Endothelial cell of umbilical vein (primary cell): ENCODE data around the gene STRA8. TPM values are rescaled to one million over a fixed set of nuclear protein-coding genes. Genes with fewer than 3 reads are reported as not detected.

ENCODE experiments used
- BruUV-seq: library from RNA; stranded (reverse); fragments of 400-500 nt; replicated peaks from 2 replicates; lab custom pipeline; 2021; lab: Mats Ljungman, UMichigan
- CTCF ChIA-PET: fragments of 300-600, 350-600 bp; sonication (Branson Sonifier 250); formaldehyde crosslinking; loops from one replicate; lab custom pipeline; 2021; ENCODE audit warnings: antibody characterized with exemption, inconsistent platforms; lab: Charles Lee
- POLR2A ChIA-PET: fragments of 300-600, 350-600 bp; sonication (Branson Sonifier 250); formaldehyde crosslinking; loops from one replicate; lab custom pipeline; 2021; ENCODE audit warnings: antibody characterized with exemption, inconsistent platforms; lab: Charles Lee
- DNase-seq: peaks from one replicate; pipeline ENCODE4 v3.0.0-alpha.2; 2011; ENCODE audit warnings: low read depth, low spot score
- FAIRE-seq: peaks from 2 replicates; lab custom pipeline; 2011; peaks lifted over from hg19 to GRCh38; lab: Jason Lieb, UNC
- H2AFZ ChIP-seq: 2 replicates; pipeline ENCODE4 v1.6.0; 2012; ENCODE audit warnings: low read depth, low read length, control low read depth, inconsistent platforms
- H3K27ac ChIP-seq: 2 replicates; pipeline ENCODE4 v1.5.1; 2011; ENCODE audit warnings: low read depth, mild to moderate bottlenecking, control low read depth, low read length, moderate library complexity; ENCODE audit not compliant: insufficient read depth
- H3K27me3 ChIP-seq, 2 experiments: 2 replicates each; pipeline versions ENCODE4 v1.6.0 to v1.6.1; 2011; ENCODE audit warnings: low read length in 2 of 2, mixed read lengths in 1 of 2; ENCODE audit not compliant: control insufficient read depth in 2 of 2, insufficient read depth in 2 of 2
- H3K36me3 ChIP-seq, 2 experiments: 2 replicates in 1 of 2; 3 replicates in 1 of 2; pipeline ENCODE4 v1.5.1; 2011; ENCODE audit warnings: low read length in 2 of 2, mild to moderate bottlenecking in 1 of 2, moderate library complexity in 1 of 2; ENCODE audit not compliant: control insufficient read depth in 2 of 2, insufficient read depth in 2 of 2; ENCODE audit errors: extremely low read depth in 1 of 2
- H3K4me1 ChIP-seq: 3 replicates; pipeline ENCODE4 v1.5.1; 2011; ENCODE audit warnings: mild to moderate bottlenecking, low read length; ENCODE audit not compliant: control insufficient read depth, insufficient read depth; ENCODE audit errors: extremely low read depth
- H3K4me2 ChIP-seq: 2 replicates; pipeline ENCODE4 v1.6.1; 2011; ENCODE audit warnings: low read length, control low read depth, mixed read lengths; ENCODE audit not compliant: insufficient read depth
- H3K4me3 ChIP-seq, 3 experiments: fragments of 200-600 bp in 1 of 3; sonication (generic), shearing (Covaris generic) in 1 of 3; replicated peaks in 1 of 3; 2 replicates each; pipeline ENCODE4 v1.5.1; 2011 to 2016; ENCODE audit warnings: control low read depth in 3 of 3, low read length in 3 of 3, mild to moderate bottlenecking in 2 of 3, inconsistent platforms in 1 of 3, low read depth in 1 of 3, moderate library complexity in 1 of 3; ENCODE audit not compliant: insufficient read depth in 1 of 3
- H3K79me2 ChIP-seq: 2 replicates; pipeline ENCODE4 v1.6.0; 2012; ENCODE audit warnings: low read length, inconsistent platforms; ENCODE audit not compliant: control insufficient read depth, insufficient read depth
- H3K9ac ChIP-seq: replicated peaks from 2 replicates; pipeline ENCODE3; 2011; ENCODE audit warnings: low read length, control low read depth; ENCODE audit not compliant: insufficient read depth; ENCODE audit errors: extremely low read depth
- H3K9me1 ChIP-seq: replicated peaks from 3 replicates; pipeline ENCODE4 v1.6.0; 2011; ENCODE audit warnings: mild to moderate bottlenecking, low read length; ENCODE audit not compliant: control insufficient read depth, insufficient read depth; ENCODE audit errors: extremely low read depth
- H3K9me3 ChIP-seq: replicated peaks from 2 replicates; pipeline ENCODE4 v1.5.1; 2012; ENCODE audit warnings: low read length, inconsistent platforms; ENCODE audit not compliant: control insufficient read depth, insufficient read depth
- H4K20me1 ChIP-seq: replicated peaks from 2 replicates; pipeline ENCODE3; 2011; ENCODE audit warnings: mild to moderate bottlenecking, low read length; ENCODE audit not compliant: control insufficient read depth, insufficient read depth; ENCODE audit errors: extremely low read depth
- CTCF ChIP-seq, 2 donors: IDR thresholded peaks; 1 replicate in 1 of 2; 2 replicates in 1 of 2; pipeline ENCODE4 v1.5.1; 2011; ENCODE audit warnings: low read length in 2 of 2, mild to moderate bottlenecking in 2 of 2, moderate library complexity in 2 of 2, control low read depth in 1 of 2, inconsistent platforms in 1 of 2, low read depth in 1 of 2; ENCODE audit not compliant: insufficient read depth in 1 of 2; ENCODE audit errors: extremely low read depth in 1 of 2
- EZH2 ChIP-seq: IDR thresholded peaks from 2 replicates; pipeline ENCODE4 v1.6.1; 2012; ENCODE audit warnings: borderline replicate concordance, low read depth, mild to moderate bottlenecking, moderate library complexity, low read length, inconsistent platforms; ENCODE audit not compliant: severe bottlenecking
- FOS ChIP-seq: IDR thresholded peaks from 2 replicates; pipeline ENCODE4 v1.6.1; 2011; ENCODE audit warnings: mild to moderate bottlenecking, low read length, moderate library complexity, borderline replicate concordance; ENCODE audit not compliant: insufficient read depth
- GATA2 ChIP-seq: IDR thresholded peaks from 2 replicates; pipeline ENCODE4 v1.7.0; 2011; ENCODE audit warnings: low read depth, mild to moderate bottlenecking, moderate library complexity, mixed read lengths, low read length; ENCODE audit not compliant: insufficient read length, insufficient read depth
- JUN ChIP-seq: IDR thresholded peaks from 2 replicates; pipeline ENCODE4 v1.6.1; 2011; ENCODE audit warnings: borderline replicate concordance, low read depth; ENCODE audit not compliant: insufficient read length, insufficient read depth
- MAX ChIP-seq: IDR thresholded peaks from 2 replicates; pipeline ENCODE4 v1.6.1; 2011; ENCODE audit not compliant: insufficient read depth, insufficient read length
- MYC ChIP-seq: IDR thresholded peaks from one replicate; pipeline ENCODE4 v1.6.1; 2011; ENCODE audit warnings: mild to moderate bottlenecking, low read depth, low read length
- POLR2A ChIP-seq: IDR thresholded peaks from 2 replicates; pipeline ENCODE4 v1.6.1; 2012; ENCODE audit warnings: low read depth, mild to moderate bottlenecking, control low read depth, low read length
- POLR2AphosphoS5 ChIP-seq: IDR thresholded peaks from 2 replicates; pipeline ENCODE4 v1.6.1; 2012; ENCODE audit warnings: low read depth, mild to moderate bottlenecking, control low read depth, low read length, moderate library complexity; ENCODE audit not compliant: insufficient read depth
- dilution Hi-C: fragments of 300-500 bp; cut with MboI; formaldehyde crosslinking; loops from one replicate; pipeline ENCODE4 v1.15.0; 2019; ENCODE audit warnings: low sequenced_read_pairs; ENCODE audit not compliant: extremely low pct_ligation_motif_present
- intact Hi-C: fragments of 100-400 bp; cut with micrococcal nuclease; formaldehyde crosslinking; loops from one replicate; pipeline ENCODE4 v1.10.0; 2022
- polyA plus RNA-seq, 4 experiments: library from polyadenylated mRNA; depleted of rRNA in 3 of 4; stranded (reverse) in 3 of 4; unstranded in 1 of 4; fragments of >200 nt; gene quantifications; 2 replicates each; pipeline versions ENCODE4 v1.2.1 to v1.2.3, GENCODE V29; 2011 to 2012; ENCODE audit warnings: missing spikeins in 1 of 4
- total RNA-seq: library from RNA; stranded (reverse); gene quantifications from 2 replicates; pipeline ENCODE4 v1.2.3, GENCODE V29; 2021

Gene STRA8
- total and polyA plus RNA-seq, 2 donors (not counting 3 experiments of a cell fraction or from before 2014, with no cell fraction given): not detected

- H3K79me2 ChIP-seq: no peaks in the 10 kb centered on the region
- no peaks in the 10 kb centered on the region for H3K4me1 ChIP-seq
- FAIRE-seq (no peak), DNase-seq (no peak)
- H3K9me3 ChIP-seq: no peaks in the 10 kb centered on the region
- ChIA-PET POLR2A (no interaction called here), CTCF (interaction anchor here (1.0 to 1.3 kb wide), 2 partner anchors 218 to 480 kb away, joined by 3 to 5 read pairs; partner anchors contain the start of gene AGBL3)
- no peak overlapping the region for H2AFZ ChIP-seq
- no peak overlapping the region for H3K4me2 ChIP-seq
- intact Hi-C loops (no loop called here), dilution Hi-C loops (no loop called here)
- TF ChIP-seq POLR2AphosphoS5 (no peak), MYC (no peak), FOS (no peak), POLR2A (no peak), JUN (no peak), CTCF (IDR thresholded peaks at IDR 0.05; ENCODE audit: extremely low read depth in 1 of 2, insufficient read depth in 1 of 2, low read depth in 1 of 2, low read length in 2 of 2) (no peak), GATA2 (no peak), EZH2 (no peak), MAX (no peak)
- H3K4me3 ChIP-seq: no peak overlapping the region
- H3K27ac ChIP-seq: no peak overlapping the region
- BruUV-seq: no TSS peak
- H3K9ac ChIP-seq: no peak overlapping the region
- no peaks in the 10 kb centered on the region for H4K20me1 ChIP-seq
- H3K36me3 ChIP-seq: no peaks in the 10 kb centered on the region
- no peaks in the 10 kb centered on the region for H3K9me1 ChIP-seq
- no peaks in the 10 kb centered on the region for H3K27me3 ChIP-seq
These were observed 28.8 kb upstream of the STRA8 start for GRCh38 chr7:135204876-135205275.
